AG04449 (cell line): ENCODE measurements around the gene TTLL4.

Source experiments
- CTCF ChIA-PET: fragments of 350-600 bp; formaldehyde crosslinking; extraction: SDS; loops from one replicate; lab custom pipeline; 2021; ENCODE audit warnings: antibody characterized with exemption; lab: Yijun Ruan, JAX
- POLR2A ChIA-PET: fragments of 400-600, 350-600 bp; formaldehyde crosslinking; extraction: SDS; loops from one replicate; lab custom pipeline; 2020; ENCODE audit warnings: antibody characterized with exemption, inconsistent platforms; lab: Yijun Ruan, JAX
- DNase-seq: peaks from one replicate; pipeline ENCODE4 v3.0.0-alpha.2; 2010; ENCODE audit warnings: low read depth, low spot score
- H3K4me3 ChIP-seq: 2 replicates; pipeline ENCODE4 v1.5.1; 2011; ENCODE audit warnings: low read depth, mild to moderate bottlenecking, control low read depth, low read length
- TF ChIP-seq, protein P1 (sequence below): IDR thresholded peaks from one replicate; pipeline ENCODE4 v1.5.1; 2011; ENCODE audit warnings: mild to moderate bottlenecking, moderate library complexity, low read length, control low read depth, inconsistent platforms; ENCODE audit not compliant: insufficient read depth; ENCODE audit errors: missing control alignments

TTLL4 gene

DNA sequence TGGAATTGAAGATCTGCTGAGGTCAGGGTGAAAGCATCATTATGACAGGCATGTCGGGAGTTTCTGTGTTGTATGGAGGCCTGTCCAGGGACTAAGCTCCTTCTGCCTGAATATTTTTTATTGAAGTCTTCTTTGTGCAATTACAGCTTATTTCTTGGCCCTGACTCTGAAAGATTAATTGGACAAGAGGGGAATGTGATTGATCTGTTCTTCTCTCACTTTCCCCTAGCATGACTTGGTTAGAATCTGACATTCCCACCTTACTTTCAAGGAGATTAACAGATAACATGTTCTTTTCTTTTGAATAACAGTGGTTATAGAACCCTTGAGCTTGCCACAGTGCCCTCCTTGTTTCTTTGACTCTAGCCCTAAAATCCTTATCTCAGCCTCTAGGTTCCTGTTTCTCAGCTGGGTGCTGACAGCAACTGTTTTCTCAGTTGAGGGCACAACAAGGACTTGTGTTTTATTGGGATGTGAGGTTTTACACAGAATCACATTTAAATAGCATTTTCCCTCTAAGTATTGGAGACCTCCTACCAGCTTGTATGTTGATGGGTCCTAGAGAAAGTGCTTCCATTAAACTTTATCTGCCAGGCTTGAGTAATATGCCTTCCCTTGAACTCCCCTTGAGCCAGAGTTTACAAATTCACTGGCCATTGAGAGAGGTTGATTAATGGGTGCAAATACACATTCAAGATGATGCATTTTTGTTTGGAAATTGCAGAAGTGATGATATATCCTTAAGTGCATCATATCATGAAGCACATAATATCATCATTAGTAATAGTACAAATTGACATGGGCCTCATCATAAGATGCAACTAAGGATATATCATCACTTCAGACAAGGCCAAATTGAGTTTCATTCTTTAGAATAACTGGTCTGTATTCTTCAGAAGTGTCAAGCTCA is 12.5 kb downstream of the TTLL4 start:
- DNase-seq, result no peak
- CTCF ChIA-PET, result interaction anchor here (1.1 to 3.8 kb wide), 7 partner anchors 9 to 129 kb away, joined by 4 to 30 read pairs (median 6); partner anchors contain the start of gene TTLL4
- no peak overlapping the region for H3K4me3 ChIP-seq
- TF ChIP-seq, protein P1, sequence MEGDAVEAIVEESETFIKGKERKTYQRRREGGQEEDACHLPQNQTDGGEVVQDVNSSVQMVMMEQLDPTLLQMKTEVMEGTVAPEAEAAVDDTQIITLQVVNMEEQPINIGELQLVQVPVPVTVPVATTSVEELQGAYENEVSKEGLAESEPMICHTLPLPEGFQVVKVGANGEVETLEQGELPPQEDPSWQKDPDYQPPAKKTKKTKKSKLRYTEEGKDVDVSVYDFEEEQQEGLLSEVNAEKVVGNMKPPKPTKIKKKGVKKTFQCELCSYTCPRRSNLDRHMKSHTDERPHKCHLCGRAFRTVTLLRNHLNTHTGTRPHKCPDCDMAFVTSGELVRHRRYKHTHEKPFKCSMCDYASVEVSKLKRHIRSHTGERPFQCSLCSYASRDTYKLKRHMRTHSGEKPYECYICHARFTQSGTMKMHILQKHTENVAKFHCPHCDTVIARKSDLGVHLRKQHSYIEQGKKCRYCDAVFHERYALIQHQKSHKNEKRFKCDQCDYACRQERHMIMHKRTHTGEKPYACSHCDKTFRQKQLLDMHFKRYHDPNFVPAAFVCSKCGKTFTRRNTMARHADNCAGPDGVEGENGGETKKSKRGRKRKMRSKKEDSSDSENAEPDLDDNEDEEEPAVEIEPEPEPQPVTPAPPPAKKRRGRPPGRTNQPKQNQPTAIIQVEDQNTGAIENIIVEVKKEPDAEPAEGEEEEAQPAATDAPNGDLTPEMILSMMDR, result no peak
- POLR2A ChIA-PET, result no interaction called here

DNA sequence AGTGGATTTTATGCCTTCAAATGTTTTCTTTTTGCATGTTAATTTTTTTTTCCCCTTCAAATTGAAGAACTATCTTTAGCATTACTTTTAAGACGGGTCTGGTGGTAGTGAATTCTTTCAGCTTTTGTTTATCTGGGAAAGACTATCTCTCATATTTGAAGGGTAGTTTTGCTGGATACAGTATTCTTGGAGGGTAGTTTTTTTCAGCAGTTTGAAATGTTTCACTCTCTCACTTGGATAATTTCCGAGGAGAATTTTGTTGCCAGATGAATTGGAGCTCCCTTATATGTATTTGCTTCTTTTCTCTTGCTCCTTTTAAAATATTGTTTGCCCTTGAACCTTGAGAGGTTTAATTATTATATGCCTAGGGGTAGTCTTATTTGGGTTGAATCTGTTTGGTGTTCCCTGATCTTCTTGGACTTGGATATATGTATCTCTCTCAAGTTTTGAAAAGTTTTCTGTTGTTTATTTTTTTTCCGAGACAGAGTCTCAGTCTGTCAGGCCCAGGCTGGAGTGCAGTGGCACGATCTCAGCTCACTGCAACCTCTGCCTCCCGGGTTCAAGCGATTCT is 15.5 kb downstream of the TTLL4 start:
- ChIA-PET POLR2A (no interaction called here), CTCF (interaction anchor here (1.1 to 9.5 kb wide), 5 partner anchors 9 to 151 kb away, joined by 3 to 106 read pairs (median 6); partner anchors contain the start of gene TTLL4)
- DNase-seq, result no peak
- TF ChIP-seq, protein P1, result no peak
- H3K4me3 ChIP-seq, result no peak overlapping the region

GRCh38 chr2:218727502-218728165 is 17.0 kb downstream of the TTLL4 start:
- TF ChIP-seq, protein P1, result no peak
- POLR2A ChIA-PET, result no interaction called here
- no peak for DNase-seq
- no peak overlapping the region for H3K4me3 ChIP-seq
- CTCF ChIA-PET, result interaction anchor here (0.7 to 9.5 kb wide), 10 partner anchors 9 to 170 kb away, joined by 3 to 106 read pairs (median 4); partner anchors contain the start of gene TTLL4

GRCh38 chr2:218729640-218730039 is 19.0 kb downstream of the TTLL4 start:
- DNase-seq, result no peak
- CTCF ChIA-PET, result interaction anchor here (4.3 to 9.5 kb wide), 2 partner anchors 18 to 120 kb away, joined by 28 to 106 read pairs; partner anchors contain the start of gene TTLL4
- POLR2A ChIA-PET, result no interaction called here
- TF ChIP-seq, protein P1, result no peak
- no peak overlapping the region for H3K4me3 ChIP-seq

- no peak overlapping the region for H3K4me3 ChIP-seq
- TF ChIP-seq, protein P1, result no peak
- ChIA-PET CTCF (interaction anchor here (0.7 to 9.5 kb wide), 7 partner anchors 10 to 144 kb away, joined by 3 to 106 read pairs (median 8); partner anchors contain the start of gene TTLL4), POLR2A (no interaction called here)
- DNase-seq, result no peak
These were observed 21.6 kb downstream of the TTLL4 start for GRCh38 chr2:218732052-218732760.
